Posterior vena cava (tissue), 2 donors: ENCODE results near the gene HGFAC. TPM values are rescaled to one million over a fixed set of nuclear protein-coding genes. Genes with fewer than 3 reads are reported as not detected.
"Not testable (repeated sequence)": the region's sequence is repeated elsewhere in the genome, so short reads cannot be mapped to it uniquely, and the experiment has no call there.

Source experiments
- DNase-seq: peaks from one replicate; pipeline ENCODE4 v3.0.0-alpha.2; 2020; ENCODE audit warnings: low spot score
- intact Hi-C, 2 donors: fragments of 100-400 bp; cut with DNase I; formaldehyde crosslinking; loops; one replicate each; pipeline versions ENCODE4 v1.14.1 to v1.14.2; 2022 to 2023
- total RNA-seq, 2 donors: library from RNA; stranded (reverse); fragmentation: NEBNext Ultra II Directional; extraction: Animal tissue kit (Norgen Biotek cat#: 25700); gene quantifications; one replicate each; pipeline ENCODE4 v1.2.1, GENCODE V29; 2021
- donor health status: DM: yes; HTN: yes; CAD: no.
- donor health status: DM: yes; HTN: yes; CAD: no.

The HGFAC gene
- total RNA-seq, 2 donors from 2014 or later, result 0.24 TPM; not detected in 1

GRCh38 chr4:3409571-3410091 lies 32.1 kb upstream of the HGFAC start:
- DNase-seq, result peak; percentile 74
- intact Hi-C loops, result no loop called here

GRCh38 chr4:3410401-3411135 lies 31.2 kb upstream of the HGFAC start:
- intact Hi-C loops, result no loop called here
- DNase-seq, result peak; percentile 52

- intact Hi-C loops, result not testable (repeated sequence)
- DNase-seq, result peak; percentile 35
Observed at GRCh38 chr4:3411190-3411589, 30.6 kb upstream of the HGFAC start.

GRCh38 chr4:3411676-3412075 lies 30.1 kb upstream of the HGFAC start:
- DNase-seq, result peak; percentile 63
- intact Hi-C loops, result no loop called here

- intact Hi-C loops, result no loop called here
- DNase-seq, result peak; percentile 61
Observed at GRCh38 chr4:3412257-3413020, 29.3 kb upstream of the HGFAC start.

- intact Hi-C loops, result no loop called here
- peak; percentile 78 for DNase-seq
Observed at GRCh38 chr4:3413217-3413671, 28.5 kb upstream of the HGFAC start.

- intact Hi-C loops, result no loop called here
- peak; percentile 67 for DNase-seq
Observed at GRCh38 chr4:3413675-3414420, 27.9 kb upstream of the HGFAC start.

GRCh38 chr4:3414421-3415279 lies 27.1 kb upstream of the HGFAC start:
- DNase-seq, result peak; percentile 70

GRCh38 chr4:3415471-3416141 lies 26.2 kb upstream of the HGFAC start:
- intact Hi-C loops, result no loop called here
- DNase-seq, result peak; percentile 79

More at GRCh38 chr4:3414421-3415279, 27.1 kb upstream of the HGFAC start:
- intact Hi-C loops, result no loop called here

GRCh38 chr4:3416270-3416669 lies 25.5 kb upstream of the HGFAC start:
- intact Hi-C loops, result no loop called here
- peak; percentile 17 for DNase-seq

- intact Hi-C loops, result no loop called here
- peak; percentile 80 for DNase-seq
Observed at GRCh38 chr4:3416821-3417221, 24.9 kb upstream of the HGFAC start.

- intact Hi-C loops, result no loop called here
- peak; percentile 58 for DNase-seq
Observed at GRCh38 chr4:3417448-3417847, 24.3 kb upstream of the HGFAC start.

GRCh38 chr4:3418029-3418762 lies 23.6 kb upstream of the HGFAC start:
- DNase-seq, result peak; percentile 48

GRCh38 chr4:3419836-3420605 lies 21.7 kb upstream of the HGFAC start:
- DNase-seq, result peak; percentile 34

More at GRCh38 chr4:3418029-3418762, 23.6 kb upstream of the HGFAC start:
- intact Hi-C loops, result no loop called here

GRCh38 chr4:3420606-3420955 lies 21.2 kb upstream of the HGFAC start:
- intact Hi-C loops, result loop anchor here in 1 of 2 donors (5.0 kb wide), 1 partner anchor 1422 kb away; no protein-coding TSS in a partner anchor

More at GRCh38 chr4:3419836-3420605, 21.7 kb upstream of the HGFAC start:
- intact Hi-C loops, result loop anchor here in 1 of 2 donors (5.0 kb wide), 1 partner anchor 1422 kb away; no protein-coding TSS in a partner anchor

GRCh38 chr4:3420956-3421355 lies 20.8 kb upstream of the HGFAC start:
- intact Hi-C loops, result loop anchor here in 1 of 2 donors (5.0 kb wide), 1 partner anchor 1421 kb away; no protein-coding TSS in a partner anchor
- no peak for DNase-seq

More at GRCh38 chr4:3420606-3420955, 21.2 kb upstream of the HGFAC start:
- peak; percentile 69 for DNase-seq
